Hematopoietic multipotent progenitor cell (in vitro differentiated cells): Measurements from ENCODE around the gene ZSWIM6. TPM values are rescaled to one million over a fixed set of nuclear protein-coding genes. Genes with fewer than 3 reads are reported as not detected.
A peak's percentile ranks its signal among the peaks of the same experiment; 100 is the strongest.

ENCODE experiments used
- DNase-seq, 3 donors: peaks; one replicate each; pipeline ENCODE4 v3.0.0-alpha.2; 2011 to 2015; ENCODE audit warnings: low read depth in 2 of 3, low spot score in 2 of 3
- total RNA-seq: library from RNA; depleted of rRNA; stranded (reverse); fragments of >200 nt; gene quantifications from one replicate; pipeline ENCODE4 v1.2.3, GENCODE V29; 2012

Gene ZSWIM6
- total RNA-seq, 1 donor: 7.3 TPM

DNA sequence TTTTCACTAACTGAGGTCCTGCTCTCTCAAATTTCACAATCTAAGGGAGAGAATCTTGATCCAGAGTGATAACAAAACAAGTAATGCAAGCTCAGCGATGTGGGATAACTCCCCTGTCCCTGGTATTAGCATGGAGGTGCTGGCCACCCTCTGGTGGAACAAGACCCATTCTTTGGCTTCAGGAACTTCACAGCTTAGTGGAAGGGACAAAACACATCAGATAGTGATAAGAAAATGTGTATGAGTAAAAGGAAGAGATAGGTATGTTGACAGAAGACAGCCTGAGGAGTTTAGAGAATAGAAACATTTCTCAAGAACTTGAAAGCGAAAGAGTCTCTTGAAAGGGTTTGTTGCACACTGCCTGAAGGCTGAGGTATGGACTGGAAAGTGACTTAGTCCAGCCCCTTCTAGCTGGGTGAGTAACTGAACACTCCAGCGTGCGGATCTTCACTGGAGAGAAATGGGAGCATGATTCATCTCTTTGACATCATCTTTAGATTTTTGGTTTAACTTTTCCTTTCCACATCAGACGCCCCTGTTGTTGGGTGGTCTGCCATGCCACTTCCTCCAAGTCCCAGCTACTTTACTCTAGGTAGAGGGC lies 25.4 kb upstream of the ZSWIM6 start:
- no peak for DNase-seq

DNA sequence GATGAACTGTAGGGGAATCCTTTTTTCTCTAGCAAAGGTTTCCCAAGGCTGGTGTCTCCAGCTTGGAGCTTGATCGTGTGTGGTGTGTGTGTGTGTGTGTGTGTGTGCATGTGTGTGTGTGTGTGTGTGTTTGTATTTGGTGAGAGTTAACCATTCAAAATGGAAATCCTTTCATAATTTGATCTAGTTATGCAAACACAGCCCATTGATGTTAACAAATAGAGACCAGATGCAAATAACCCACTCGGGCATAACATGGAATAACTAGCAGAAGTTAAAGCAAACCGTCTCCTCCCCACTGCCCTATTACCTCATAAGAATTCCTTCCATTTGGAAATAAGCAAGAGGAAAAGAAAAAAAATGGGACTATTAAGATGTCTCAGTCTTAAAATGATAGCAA lies 24.9 kb upstream of the ZSWIM6 start:
- DNase-seq: no peak

DNA sequence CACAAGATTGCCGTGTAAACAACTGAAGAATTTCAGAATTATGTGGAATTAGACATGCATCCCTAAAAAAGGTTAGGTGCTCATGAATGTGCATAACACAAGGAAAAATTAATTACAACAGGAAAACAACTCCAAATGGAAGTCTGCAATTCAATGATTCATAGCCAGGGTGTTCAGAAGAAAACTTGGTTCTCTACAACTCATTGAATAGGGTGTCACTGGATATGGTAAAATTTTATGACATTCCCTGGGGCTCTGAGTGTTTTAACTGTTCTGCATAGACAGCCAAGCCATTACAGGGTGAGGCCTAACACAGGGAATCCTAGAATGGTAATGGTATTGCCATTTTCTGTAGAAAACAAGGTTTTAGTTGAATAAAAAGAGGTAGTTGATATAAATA lies 24.4 kb upstream of the ZSWIM6 start:
- DNase-seq: no peak

DNA sequence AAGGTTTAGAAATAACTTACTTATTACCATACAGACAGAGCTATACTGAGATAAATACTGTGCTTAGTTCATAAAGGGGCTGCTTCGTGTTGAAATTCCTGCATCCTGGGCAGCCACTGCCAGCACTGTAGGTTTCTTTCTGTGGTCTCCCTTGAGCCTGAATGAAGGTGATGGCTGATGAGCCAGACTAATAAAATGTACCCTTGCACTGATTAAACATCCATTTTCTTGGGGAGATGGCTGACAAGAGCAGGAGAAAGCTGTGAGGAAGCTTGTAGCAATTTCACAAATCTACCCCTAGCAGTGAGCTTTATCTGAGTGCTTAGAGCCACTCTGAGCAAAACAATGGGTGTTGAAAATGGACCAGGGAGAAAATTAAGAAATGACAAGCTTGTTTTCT lies 23.3 kb upstream of the ZSWIM6 start:
- DNase-seq: no peak

DNA sequence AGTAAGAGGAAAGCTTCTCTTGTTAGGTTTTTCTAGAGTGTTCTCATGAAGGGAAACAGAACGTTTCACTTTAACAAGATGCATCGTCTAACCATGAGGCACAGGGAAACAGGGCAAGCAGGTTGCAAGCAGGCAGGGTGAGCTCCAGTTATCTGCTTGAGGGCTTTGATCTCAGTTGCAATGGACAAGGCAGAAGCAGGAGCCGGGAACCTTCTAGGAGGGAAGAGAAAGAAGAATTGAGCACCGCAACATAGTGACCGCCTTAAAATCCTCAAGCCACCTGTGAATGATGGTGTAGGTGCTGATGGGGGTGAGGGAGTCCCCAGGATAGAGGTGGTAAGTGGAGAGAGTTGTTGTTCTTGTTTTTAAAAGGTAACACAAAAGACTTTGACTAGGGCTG lies 22.9 kb upstream of the ZSWIM6 start:
- no peak for DNase-seq

DNA sequence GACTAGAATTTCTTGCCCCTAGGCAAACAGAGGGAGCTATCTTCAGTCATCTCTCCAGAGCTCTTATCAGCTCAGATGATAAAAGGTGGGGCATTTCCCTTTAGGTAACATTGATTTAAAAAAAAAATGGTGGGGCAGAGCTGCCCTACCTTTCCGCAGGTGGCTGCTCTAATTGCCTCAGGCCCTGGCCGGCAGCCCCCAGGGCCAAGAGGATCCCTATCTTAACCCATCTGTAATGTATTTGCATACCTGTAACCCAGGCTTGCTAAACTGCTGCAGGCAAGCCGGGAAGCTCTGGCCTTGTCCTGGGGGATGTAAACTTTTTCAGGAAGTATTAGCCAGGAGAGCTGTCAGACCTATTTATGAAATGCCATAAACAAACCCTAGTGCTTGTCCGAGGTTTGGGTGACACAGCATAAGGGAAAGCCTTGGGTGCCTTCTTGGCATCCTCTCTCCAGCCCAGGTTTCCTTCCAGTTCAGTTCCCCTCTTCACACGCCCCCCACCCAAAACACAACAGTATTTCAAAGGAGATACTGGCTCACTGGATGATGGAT lies 20.9 kb upstream of the ZSWIM6 start:
- DNase-seq: no peak

DNA sequence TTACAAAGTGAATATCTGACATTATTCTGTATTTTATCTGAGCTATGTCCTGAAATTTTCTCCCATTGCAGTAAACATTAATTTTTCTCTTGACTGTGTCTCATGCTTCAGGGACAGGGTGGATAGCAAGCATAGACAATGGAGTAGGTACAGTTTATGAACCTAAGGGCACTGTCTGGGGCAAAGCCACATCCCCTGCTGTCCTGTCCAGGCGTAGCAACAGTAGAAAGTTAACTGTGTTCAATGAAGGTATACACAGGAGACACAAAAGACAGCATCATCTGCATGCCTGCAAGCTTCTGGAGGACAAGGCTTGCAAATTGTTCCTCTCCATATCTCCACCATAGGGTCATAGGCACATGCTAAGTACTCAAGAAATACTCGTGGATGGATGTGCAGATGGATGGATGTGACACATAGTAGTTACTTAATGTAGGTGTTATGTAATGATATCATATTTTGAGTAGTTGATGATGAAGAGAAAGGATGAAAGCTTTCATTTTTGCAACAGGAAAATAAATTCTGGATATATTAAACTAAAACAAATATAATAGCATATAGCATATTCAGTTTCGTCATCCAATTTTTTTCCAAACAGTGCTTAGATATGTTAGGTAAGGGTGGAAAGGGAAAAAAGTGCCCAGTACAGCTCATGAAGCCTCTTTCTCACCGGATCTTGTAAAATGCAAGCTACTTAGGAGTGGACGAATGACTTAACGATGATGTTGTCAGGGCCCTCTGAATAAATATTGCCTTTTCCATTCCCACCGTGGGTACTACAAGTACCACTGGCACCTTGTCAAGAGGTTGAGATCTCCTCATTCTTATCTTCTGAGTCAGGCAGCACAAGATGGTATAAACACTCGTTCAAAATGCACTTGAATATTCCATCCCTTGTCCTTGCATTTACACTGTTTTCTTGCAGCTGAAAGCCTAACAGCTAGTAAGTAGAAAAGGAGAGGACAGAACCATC lies 19.9 kb upstream of the ZSWIM6 start:
- no peak for DNase-seq

DNA sequence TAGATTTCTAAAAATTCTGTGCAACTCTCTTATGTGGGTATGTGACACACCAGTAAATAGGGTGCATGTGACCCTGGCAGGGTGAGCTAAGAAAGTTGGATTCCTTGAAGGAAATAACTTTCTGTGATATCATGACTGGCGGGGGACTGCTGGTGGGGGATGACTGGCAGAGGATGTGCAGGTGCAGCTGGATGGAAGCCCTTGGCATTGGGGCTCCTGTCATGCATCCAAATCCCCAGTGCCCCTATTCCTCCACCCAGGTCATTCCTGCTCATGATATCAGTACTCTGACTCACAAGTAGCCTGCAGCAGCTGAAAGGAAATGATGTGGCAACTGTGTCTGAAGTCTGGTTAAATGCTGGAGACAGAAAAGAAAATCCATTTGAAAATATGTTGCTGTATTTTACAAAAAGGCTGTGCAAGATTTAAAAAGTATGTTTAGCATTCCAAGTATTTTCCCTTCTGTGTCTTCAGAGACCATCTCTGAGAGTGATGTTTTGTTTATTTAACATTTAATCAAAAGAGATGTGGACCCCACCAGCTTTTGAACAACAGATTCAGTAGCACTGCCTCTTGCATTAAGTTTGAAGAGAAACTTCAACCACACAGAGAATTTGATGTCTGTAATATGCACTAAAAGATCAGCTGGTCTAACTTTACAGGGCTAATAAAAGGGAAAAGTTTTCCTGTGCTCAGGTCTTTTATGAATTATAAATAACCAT lies 17.9 kb upstream of the ZSWIM6 start:
- DNase-seq: peak in 2 of 3 donors; percentile 79 to 86

DNA sequence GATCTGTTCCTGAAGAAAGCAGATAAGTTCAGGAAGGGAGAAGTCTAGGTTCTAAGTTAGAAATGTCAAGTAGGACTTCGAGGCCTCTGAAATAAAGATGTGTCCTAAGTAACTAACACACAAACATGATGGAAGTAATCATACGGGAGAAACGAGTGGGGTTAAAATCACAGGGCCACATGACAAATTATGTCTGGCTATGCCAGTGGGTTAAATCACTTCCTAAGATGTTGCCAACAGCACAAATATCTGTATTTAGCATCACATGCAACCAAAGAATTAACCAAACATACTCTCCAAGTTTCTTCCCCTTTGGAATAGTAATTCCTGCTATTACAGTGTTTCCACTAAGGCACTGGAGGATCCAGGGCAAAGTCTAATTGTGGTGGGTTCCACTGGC lies 13.7 kb upstream of the ZSWIM6 start:
- DNase-seq: no peak

DNA sequence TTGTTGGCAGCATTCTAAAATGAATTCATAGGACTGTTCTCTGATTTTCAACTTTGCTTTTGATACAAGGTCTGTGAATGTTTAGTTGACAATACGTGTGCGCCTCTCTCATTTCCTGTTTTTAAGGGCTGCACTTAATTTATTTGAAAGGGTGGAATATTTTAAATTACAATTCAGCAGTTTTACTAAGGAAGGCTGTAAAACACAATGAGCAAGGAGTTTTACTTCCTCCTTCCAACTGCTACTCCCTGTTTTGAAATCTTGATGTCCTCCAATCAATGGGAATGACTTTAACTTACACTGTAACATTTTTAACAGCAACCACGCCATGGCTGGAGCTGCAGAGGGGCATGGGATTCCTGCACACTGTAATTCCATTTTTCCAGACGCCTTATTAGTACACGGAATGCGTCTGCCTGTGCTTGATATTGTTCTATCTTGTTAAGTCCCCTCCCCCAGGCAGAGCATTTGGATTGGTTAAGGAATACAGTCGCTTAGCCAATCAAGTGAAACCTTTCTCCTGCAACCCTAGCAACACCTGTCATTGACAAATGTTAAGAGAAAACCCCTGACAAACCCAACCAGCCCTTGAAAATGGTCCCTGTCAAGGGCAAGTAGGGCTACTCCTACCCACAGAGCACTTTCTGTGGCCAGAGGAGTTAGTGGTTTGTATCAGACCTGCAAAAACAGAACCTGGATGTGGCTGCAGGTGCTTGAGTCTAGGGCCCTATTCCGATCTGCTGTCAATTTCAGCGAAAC lies 12.5 kb upstream of the ZSWIM6 start:
- peak in 2 of 3 donors; percentile 77 to 91 for DNase-seq

DNA sequence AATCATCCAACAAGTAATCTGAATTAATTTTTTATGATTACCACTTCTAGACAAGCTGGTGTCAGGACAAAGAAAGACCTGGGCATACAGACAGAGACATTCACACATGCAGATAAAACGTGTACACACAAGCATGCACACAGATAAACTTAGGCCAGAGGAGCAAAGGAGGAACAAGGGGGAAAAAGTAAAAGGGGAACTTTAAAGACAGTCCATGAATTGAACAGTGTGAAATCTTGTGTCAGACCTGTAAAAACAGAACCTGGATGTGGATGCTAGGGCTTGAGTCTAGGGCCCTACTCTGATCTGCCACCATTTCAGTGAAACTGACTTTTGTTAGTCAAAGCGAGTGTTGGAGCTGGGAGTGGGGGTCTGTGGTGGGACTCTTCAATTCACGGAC lies 11.2 kb upstream of the ZSWIM6 start:
- peak in 2 of 3 donors; percentile 26 to 50 for DNase-seq

DNA sequence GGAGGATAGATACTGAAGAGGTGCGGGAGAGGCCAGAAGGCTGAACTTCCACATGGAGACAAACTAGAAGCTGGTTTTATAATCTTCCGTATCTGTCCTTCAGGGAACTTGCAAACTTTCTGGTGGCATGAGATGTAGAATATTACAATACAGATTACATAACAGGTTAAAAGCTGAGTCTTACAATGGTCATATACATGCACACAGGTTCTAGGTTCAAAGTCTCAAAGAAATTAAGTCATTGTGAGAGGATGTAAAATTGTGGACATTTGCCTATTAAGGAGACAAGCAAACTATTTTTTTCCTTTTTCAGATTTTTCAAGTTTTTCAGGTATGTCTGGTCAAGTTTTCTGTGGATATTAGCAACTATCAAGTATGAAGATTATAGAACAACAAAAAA lies 10.4 kb upstream of the ZSWIM6 start:
- no peak for DNase-seq

DNA sequence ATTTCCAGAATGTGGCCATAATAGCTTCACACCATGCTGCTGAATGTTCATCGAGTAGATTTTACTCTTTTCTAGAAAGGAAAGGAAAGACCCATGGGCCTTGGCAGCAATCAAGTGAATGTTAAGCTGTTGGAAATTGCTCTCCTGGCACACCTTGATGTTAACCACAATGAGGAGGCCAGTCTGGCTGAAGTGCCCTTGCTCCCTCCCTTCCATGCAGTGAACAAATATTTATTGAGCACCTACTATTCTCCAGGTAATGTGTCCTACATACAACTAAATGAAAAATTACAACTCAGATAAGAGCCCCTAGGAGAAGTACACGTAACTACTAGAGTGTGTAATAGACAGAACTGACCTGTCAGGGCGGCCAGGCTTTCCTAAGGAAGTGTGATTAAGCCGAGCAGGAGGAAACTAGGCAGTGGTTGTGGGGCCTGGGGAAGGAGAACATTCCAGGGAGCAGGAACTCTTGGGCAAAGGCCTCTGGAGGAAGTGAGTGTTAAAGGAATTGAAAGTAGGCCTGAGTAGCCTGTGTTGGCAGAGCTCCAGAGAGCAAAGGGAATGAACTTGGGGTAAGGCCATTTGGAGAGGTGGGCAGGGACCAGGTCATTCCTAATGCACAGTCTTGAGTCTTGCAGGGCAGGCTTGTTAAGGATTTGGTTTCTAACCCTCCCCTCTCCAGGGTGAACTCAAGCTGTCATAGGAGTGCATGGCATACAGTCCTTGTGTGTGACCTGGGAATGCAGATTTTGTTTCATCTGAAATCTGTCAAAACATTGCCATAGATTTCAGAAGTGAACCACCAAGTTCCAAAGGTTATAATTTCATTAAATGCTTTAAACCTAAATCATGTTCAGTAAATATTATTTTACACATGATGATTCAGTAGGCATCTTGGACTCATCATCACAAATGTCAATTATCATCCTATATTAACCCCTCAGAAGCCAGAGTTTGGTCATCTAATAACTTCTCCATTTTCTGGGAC lies 9.0 kb upstream of the ZSWIM6 start:
- no peak for DNase-seq

DNA sequence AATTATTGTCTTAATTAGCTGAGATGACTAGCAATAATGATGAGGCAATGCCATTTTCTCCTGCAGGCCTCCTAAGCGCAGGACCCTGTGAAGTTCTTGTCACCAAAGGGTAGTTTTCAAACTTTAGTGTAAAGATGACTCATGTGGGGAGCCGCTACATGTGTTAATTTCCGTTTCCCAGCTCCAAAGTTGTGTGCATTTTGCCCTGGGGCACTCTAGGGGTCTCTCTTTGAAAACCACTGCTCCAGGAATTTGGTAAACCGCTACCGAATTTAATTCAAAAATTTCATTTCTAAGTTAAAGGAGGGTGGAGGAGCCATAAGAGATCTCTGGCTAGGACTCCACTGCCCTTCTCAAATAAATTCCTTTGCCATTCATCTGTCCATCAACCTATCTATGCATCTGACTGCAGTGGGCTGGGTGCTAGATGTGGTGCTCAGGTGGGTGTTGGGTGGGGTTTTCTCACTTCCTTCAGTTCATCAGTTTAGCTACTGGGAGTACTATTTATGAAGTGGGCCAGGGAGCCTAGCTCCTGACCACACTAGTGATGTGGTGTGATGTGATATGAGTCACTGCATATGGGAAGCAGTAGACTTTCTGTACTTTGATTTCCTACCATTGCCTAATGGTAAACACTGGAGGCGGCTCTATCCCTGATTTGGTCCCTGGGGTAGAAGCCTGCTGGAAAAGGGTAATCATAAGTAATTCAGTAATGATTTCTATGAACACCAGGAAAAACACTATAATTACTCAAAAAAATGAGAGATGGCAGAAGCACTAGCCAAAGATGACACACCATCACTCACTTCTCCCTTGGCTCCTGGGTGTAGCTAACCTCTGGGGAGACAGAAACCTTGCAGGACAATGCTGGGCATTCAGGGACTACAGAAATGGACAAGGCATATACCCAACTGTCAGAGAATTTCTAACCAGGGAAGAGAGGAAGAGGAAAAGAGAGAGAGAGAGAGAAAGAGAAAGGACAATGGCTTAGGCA lies 4.0 kb upstream of the ZSWIM6 start:
- DNase-seq: peak in 2 of 3 donors; percentile 29 to 35

DNA sequence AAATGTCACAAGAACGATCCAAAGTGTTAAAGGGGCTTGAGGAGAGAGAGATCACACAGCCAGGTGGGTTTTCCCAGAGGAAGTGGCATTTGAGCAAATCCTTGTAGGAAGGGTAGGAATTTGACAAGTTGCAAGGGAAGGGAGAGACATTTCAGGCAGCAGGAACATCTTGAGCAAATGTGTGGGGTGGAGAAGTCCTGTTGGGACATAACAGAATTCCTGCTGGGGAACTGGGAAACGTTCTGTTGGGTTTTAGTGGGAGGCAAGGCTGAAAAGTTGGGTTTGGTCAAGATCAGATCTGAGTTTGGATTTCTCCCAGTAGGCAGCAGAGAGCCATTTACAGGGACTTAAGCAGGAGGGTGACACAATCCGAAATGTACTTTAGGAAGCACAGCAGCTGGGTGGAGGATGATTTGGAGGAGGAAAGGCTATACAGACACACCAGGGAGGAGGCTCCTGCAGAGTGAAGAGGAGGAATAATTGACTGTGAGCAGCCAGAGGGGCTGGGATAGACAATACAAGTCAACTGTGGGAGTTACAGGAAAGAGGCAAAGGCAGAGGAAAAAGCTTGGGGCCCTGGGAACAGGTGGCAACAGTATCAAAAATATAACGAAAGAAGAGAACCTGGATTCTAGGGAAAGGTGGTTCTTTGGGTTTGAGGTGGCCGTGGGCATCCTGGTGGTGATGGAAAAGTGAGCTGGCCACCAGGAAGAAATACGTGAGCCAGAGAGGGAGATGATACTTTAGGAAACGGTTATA lies 3.1 kb upstream of the ZSWIM6 start:
- DNase-seq: no peak

DNA sequence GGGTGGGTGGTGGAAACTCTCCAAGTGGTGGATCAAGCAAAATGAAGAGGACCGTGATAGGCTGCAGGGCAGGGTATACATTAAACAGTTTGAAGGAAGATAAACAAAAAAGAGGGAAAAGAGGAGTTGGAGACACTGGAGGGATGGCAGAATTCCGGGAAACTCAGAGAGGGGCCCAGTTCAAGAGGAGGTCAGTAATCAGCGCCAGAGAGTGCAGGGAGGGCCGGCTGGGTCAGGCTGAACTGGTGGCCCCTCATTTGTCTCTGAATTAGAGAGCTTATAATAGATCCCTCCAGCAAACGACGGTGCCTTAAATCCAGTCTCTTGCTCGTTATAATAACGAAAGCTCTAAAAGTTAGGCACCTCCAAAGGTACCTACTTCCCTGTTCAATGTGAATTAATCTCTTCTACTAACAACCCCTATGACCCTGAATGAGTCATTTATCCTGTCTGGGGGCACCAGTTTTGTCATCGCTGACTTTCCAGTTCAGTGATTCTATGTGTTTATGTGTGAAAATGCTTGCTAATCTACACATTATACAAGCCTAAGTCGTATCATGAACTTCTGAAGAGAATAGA lies 2.4 kb upstream of the ZSWIM6 start:
- peak in 2 of 3 donors; percentile 43 to 44 for DNase-seq

DNA sequence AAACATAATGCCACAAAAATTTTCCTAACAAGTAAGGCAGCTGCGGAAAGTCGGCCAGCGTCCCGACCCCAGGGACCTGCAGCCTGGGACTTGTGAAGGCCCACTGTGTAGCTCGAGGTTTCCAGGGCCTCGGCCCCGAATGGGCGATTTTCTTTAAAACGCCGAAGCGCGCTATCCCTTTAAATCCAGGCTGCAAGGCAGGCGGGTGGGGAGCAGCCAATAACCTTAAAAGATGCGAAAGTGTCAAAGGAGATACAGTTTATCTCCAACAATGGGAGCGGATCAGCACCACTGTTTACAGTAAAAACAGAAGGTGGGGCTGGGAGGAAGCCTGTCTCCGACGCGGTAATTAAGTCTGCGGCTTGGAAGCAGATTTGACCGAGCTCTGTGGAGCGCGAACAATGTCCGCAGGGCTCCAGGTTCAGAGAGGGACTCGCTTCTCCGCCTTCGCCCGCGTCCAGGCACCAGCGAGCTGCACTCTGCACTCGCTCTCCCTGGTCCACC lies 1.7 kb upstream of the ZSWIM6 start:
- peak in 1 of 3 donors; percentile 49 for DNase-seq
